GDM1 (cell line): ENCODE results near the gene SHISA9.
"Not testable (repeated sequence)": the region's sequence is repeated elsewhere in the genome, so short reads cannot be mapped to it uniquely, and the experiment has no call there.

Experiments
- DNase-seq: peaks from one replicate; lab custom pipeline; 2025; lab: John Stamatoyannopoulos, UW

The SHISA9 gene

DNA sequence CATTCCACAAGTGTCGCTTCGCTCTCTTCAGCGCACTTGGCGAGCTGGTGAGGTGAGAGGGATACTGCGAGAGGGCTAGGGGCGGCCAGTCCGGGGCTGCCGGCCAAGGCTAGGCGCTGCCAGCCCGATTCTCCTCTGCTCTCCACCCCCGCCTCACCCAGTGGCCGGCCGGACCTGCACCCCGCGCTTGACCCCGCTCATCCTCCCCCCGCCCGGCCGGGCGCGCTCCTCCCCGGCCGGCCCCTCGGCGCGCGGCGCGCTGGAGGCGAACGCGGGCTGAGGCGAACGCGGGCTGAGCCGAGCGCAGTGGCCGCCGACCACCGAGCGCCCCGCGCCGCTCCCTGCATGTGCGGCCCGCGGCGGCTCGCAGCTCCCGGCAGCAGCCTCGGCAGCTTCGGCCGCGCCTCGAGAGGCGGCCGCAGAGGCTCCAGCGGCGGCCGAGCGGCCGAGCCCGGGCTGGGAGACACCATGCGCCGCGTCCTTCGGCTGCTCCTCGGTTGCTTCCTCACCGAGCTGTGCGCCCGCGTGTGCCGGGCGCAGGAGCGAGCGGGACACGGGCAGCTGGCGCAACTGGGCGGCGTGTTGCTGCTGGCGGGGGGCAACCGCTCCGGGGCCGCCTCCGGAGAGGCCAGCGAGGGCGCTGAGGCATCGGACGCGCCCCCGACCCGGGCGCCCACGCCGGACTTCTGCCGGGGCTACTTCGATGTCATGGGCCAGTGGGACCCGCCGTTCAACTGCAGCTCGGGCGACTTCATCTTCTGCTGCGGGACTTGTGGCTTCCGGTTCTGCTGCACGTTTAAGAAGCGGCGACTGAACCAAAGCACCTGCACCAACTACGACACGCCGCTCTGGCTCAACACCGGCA lies at the start of gene SHISA9:
TSS of gene SHISA9 (plus strand) at position 2 of the 865 bp plus-strand sequence.
- no peak for DNase-seq

DNA sequence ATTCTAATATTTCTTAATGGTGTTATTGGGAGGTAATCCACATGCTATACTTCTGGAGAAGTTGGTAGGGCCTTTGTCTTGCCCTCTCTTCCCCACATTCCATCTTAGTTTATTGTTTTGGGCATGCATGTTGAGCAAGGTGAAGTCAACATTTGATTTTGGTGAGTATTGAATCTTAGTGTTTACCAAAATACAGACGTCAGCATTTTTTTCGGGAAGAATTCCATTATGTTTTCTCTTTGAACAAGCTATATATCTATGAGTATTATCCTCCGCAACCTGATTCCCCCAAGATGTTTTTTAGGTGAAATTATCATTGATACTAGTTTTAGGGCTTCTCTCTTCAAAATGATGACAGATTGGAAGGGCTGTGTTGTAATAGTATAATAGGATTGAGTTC lies 47.4 kb upstream of the SHISA9 start:
- no peak for DNase-seq

DNA sequence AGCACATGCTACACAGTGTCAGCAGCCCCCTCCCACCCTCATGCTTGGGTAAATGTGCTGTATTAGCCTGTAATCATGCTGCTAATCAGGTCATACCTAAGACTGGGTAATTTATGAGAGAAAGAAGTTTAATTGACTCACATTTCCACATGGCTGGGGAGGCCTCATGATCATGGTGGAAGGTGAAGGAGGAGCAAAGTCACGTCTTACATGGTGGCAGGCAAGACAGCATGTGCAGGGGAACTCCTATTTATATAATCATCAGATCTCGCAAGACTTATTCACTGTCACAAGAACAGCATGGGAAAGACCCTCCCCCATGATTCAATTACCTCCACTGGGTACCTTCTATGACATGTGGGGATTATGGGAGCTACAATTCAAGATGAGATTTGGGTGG lies 44.0 kb upstream of the SHISA9 start:
- not testable (repeated sequence) for DNase-seq

DNA sequence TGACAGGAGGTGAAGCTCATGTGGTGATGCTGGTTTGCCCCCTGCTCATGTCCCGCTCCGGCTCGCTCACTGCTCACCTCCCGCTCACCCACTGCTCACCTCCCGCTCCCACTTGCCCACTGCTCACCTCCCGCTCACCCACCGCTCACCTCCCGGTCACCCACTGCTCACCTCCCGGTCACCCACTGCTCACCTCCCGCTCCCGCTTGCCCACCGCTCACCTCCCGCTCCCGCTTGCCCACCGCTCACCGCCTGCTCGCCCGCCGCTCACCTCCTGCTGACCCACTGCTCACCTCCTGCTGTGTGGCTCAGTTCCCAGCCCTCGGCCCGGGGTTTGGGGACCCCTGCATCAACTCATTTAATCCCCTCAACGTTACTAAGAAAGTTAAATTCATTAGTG lies 39.1 kb upstream of the SHISA9 start:
- no peak for DNase-seq

DNA sequence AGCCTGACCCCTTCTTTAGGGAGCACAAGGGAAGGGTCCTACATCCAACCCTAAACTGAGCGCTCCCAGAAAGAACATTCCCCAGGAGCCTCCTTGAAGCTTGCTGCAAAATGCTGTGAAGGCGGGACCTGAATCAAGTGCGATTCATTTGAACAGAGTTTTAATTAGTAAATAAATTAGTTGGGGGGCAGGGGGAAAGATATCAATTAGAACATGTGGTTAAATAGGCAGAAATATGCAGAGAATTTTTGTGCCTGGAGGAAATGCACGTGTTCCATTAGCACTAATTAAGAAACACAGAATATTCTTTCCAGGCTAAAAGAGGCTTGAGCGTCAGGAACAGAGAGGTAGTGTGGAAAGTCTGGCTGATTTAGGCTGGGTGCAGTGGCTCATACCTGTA lies 38.5 kb upstream of the SHISA9 start:
- DNase-seq = no peak

DNA sequence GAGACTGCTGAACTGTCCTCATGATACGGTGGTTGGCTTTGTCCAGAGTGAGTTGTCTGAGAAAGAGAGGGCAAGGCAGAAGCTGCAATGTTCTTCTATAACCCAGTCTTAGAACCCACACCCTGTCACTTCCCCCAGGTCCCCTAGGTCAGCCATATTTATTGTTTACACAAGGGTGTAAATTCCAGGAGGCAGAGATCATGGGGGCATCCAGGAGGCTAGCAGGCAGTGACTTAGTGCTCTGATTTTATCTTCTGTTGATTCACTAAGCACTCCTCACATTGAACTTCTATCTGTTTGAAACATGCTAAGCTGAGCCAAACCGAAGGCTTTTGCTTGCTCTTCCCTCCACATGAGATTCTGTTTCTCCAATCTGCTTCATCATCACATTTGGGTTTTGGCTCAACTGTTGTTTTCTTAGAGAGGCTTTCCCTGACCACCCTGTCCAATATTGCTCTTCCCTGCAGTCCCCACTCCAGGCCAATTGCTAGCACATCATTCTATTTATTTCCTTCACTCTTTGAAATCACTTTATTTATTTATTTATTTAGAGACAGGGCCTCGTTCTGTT lies 34.3 kb upstream of the SHISA9 start:
- no peak for DNase-seq

DNA sequence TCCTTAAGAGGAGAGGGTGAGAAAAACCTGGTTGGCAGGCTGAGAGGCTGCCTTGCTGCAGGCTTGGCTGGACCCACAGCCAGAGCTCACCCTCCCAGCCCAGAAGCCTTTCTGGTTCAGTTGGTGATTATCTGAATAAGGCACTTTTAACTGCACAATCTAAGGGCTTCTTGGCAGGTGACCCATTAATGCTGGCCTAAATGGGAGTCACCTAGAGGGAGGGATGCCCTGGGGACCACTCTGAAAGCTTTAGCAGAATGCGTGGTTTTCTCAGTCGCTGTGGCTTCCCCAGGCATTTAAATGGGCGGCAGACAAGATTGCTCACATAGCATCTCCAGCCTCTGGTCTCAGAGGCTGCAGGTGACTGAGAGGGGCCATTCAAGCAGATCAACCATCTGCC lies 33.2 kb upstream of the SHISA9 start:
- no peak for DNase-seq

DNA sequence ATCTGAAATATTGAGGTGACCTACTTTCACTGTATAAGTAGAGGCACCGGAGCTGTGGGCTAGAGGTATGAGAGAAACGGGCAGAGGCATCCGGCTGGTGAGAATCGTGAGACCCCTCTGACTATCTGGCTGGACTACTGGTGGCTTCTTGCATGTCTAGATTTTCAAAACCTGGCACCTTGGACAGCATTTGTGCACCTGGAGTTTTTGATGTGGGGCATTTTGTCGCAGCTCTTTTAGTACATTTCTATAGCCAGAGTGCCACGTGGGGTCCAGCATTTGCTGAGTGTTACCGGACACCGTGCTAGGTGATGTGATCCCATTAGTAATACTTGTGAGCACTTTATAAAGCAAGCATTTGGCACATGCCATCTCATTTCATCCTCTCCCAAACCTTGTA lies 32.6 kb upstream of the SHISA9 start:
- DNase-seq = no peak

DNA sequence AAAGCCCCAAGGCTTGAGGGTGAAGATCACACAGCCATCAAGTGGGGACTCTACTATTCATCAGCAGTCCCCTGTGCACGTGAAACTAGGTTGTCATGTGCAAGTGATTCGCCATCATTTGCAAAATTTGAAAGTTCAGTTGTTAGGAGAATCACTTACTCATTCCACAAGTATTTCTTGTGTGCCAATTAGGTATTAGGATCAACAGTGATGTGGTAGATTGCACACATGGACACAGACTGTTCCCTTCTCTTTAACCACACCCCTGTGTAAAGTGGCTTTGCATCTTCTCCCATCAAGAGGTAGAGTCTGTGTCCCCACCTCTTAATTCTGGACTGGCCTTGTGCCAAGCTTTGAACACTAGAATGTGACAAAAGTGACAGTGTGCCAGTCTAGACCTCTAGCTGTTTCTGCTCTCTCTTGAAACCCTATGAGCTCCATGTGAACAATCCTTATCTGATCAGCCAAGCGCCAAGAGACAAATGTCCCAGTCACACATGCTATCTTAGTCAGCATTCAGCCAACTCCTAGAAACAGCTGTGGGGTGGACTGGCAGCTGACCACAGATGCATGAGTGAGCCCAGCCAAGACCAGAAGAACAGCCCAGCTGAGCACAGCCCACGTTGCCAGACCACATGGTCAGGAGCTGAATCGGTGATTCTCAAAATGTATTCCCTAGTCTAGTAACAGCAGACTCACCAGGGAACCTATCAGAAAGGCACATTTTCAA lies 31.5 kb upstream of the SHISA9 start:
- no peak for DNase-seq

DNA sequence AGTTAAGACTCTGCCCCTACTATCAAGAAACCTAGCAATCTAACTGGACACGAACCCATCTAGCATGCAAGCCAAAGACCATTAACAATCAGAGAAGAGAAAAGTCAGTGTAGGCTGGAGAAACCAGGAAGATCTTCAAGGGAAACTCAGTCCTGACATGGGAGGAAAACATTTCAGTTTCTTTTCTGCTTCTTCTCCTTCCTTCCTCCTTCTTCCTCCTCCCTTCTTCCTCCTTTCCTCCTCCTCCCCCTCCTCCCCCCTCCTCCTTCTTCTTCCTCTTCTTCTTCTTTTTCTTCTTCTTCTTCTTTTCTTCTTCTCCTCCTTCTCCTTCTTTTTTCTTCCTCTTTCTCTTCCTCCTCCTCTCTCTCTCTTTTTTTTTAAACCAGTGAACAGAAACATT lies 29.6 kb upstream of the SHISA9 start:
- no peak for DNase-seq

DNA sequence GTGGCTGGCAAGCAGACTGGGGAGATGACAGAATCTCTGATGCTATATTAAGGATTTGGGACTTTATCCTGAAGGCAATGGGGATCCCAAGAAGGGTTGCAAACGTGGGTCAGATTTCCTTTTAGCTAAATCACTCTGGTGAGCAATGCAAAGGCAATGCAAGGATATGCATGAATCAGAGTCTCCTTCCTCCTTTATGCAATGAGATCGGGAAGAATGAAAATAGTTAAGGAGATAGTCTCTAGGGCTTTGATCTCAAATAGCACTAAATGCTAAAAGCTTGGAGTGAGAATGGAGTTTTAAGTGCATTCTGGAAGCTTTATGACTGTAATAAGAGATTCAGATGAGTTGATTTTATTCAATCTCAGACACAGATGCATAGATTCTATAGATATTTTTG lies 27.2 kb upstream of the SHISA9 start:
- DNase-seq = no peak

DNA sequence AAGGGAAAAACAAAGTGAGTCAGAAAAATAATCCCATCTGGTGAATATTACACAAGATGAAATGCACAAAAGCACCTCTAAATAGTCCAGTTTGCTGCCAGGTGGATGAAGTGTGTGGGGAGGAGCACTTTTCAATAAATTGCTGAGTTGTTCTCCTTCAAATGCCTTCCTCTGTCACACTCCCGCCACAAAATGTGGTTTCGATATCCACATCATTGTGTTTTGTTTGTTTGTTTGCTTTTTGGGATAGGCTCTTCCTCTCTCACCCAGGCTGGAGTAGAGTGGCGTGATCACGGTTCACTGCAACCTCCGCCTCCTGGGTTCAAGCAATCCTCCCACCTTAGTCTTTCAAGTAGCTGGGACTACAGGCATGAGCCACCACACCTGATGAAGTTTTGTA lies 24.6 kb upstream of the SHISA9 start:
- DNase-seq = no peak

DNA sequence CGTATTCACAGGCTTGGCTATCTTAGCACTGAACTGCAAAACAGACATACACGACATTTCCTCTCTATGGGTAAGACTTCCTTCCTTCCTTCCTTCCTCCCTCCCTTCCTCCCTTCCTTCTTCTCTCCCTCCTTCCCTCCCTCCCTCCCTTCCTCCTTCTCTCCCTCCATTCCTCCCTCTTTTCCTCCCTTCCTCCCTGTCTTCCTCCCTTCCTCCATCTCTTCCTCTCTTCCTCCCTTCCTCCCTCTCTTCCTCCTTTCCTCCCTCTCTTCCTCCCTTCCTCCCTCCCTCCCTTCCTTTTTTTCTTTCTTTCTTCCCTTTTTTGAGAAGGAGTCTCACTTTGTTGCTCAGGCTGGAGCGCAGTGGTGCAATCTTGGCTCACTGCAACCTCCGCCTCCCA lies 22.4 kb upstream of the SHISA9 start:
- DNase-seq = no peak

DNA sequence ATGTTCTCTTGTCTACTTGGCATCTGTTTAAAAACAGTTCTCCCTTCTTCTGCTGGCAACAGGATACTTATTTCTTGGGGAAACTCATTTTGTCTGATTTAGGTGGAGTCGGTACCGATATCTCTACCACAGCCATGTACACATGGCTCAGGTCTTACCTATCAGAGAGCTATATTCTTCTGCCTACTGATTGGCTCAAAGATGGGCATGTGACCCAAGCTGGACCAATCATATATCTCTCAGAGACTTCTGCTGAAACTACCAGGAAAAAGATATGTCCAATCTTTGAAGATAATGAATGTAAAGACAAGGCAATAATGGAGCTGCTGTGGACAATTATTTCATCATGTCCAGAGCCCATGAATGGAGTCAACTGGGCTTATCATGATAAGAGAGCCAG lies 21.6 kb upstream of the SHISA9 start:
- DNase-seq = no peak

DNA sequence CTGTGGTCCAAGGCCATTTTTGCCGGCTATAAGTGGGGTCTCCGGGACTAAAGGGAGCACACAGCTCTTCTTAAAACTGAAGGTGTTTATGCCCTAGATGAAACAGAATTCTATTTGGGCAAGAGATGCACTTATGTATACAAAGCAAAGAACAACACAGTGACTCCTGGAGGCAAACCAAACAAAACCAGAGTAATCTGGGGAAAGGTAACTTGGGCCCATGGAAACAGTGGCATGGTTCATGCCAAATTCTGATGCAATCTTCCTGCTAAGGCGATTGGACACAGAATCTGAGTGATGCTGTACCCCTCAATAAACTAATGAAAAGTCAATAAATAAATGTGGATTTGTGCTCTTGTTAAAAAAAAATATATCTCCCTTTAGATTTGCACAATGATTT lies 20.2 kb upstream of the SHISA9 start:
- DNase-seq = no peak

DNA sequence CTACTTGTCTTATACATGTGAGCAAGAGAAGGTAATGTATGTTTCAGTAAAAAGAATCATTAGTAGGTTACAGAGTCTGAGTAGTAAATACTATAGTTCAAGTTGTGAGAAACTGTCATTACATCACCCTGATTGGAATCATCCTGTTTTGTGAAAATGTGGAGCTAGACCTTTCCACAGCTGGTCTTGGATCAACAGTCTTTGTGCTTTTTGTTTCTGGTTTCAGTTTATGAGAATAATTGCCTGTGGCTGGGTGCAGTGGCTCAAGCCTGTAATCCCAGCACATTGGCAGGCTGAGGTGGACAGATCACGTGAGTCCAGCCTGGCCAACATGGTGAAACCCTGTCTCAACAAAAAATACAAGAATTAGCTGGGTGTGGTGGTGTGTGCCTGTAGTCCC lies 19.7 kb upstream of the SHISA9 start:
- DNase-seq = no peak

DNA sequence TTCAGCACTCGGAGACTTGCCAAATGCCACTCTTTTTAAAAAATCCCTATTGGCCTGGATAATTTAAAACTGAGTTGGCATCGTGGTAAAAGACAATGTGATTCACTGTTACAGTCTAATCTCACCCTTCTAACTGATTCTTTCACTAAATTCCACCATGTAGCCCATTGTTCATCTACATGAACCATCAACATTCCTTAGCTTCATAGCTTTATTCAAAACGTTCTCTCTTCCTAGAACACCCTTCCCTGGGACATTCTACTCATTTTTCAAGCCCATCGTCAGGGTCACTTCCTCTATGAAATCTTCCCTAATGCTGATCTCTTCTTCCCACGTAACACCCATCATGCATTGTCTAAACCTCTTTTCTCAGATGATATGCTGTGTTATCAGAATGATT lies 15.7 kb upstream of the SHISA9 start:
- no peak for DNase-seq

DNA sequence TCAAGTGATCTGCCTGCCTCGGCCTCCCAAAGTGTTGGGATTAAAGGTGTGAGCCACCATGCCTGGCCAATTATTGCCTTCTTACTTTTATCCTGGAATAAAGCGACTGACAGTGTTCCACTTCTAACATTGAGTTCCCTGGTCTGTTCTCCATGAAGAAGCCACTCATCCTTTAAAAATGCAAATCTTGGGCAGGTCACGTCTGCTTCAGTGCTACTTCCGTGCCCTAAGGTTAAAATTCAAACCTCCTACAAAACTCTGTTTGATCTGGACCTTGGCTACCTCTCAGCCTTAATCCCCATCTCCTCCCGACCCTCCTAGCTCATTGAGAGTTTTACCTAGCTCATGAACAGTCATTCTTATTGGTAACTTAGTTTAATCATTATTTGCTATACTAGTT lies 9.6 kb upstream of the SHISA9 start:
- DNase-seq = no peak

DNA sequence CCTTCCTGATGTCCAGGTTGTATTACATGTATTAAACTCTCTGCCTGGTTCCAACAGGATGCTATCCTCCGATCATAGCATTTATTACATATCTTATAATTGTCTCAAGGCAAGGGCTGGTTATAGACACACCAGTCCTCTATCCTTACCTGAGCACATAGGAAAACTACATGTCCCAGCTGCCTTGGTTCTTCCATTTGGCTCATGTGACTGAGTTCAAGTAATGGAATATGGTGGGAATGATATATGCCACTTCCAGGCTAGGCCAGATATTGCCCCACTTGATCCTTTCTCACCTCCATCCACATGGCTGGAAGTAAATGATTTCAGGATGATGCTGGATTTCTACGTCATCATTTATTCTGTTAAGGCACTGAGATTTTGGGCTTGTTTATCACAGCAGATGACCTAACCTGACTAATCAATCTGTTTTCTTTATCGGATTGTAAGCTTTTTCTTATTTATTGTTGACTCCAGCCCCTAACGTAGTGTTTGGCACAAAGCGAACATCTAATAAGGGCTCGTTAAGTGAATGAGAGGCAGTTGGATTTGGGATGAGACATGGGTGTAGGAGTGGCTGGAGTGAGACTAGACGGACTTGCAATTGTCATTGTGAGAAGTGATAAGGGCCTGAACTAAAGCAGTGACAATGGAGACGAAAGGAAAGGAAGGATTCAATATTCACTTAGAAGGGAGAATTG lies 8.2 kb upstream of the SHISA9 start:
- no peak for DNase-seq

DNA sequence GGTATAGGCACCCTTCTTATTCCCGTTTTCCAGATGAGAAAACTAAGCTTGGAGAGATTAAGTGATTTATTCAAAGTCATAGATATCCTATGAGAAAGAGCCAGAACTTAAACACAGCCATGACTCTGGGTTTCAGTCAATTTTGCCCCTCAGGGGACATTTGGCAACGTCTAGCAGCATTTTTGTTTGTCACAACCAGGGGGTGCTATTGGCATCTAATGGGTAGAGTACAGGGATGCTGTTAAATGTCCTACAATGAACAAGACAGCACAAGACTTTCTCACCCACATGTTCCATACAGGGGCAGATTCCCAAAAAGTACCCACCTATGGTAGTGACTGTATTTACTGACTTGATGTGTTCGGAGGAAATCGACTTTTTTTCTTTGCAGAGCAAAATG lies 4.8 kb upstream of the SHISA9 start:
- peak; percentile 42 for DNase-seq

DNA sequence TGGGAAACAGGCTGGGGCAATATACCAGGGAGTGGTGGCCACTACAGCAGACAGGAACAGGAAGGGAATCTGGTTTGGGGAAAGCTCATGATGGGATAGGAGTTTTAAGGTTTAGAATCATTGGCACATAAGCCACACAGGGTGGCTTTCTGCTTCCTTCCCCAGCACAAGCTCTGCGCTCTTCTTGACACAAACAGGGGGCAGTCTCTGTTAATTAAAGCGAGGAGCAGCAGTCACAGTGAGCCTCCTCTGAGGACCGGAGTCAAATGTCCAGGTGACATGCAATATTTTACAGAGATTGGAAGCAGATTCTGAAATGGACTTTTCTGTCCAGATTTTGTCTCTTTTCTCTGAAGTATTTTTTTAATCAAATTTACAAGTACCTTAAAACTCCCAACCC lies 2.8 kb upstream of the SHISA9 start:
- peak; percentile 8 for DNase-seq

DNA sequence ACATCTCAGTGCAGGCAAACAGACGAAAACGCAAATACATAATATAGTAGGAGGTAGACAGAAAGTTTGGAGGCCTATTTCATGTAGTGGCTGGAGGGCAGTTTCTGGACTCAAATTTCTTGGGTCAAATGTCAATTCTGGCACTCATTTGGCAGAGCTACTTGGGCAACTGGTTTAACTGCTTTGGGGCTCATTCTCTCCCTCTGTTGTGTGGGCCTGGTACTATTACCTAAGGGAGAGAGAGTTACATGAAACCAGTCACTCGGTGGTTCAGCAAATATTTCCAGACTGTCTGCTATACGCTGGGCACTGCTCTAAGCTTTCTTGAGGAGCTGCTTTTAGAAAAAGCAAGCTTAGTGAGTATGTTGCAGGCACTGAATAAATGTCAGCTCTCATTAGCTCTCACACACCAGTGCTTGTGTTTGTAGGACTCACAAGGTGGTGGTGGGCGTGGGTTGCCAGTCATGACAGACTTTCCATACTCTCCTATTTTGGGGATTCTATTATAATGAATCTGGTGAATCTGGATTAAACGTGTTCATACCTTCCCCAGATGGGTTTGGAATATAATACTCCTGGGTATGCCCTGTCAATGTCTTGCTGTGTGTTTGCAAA lies 1.8 kb upstream of the SHISA9 start:
- DNase-seq = no peak
